DND-41 (cell line): ENCODE measurements around the gene ALS2.
"Not testable (repeated sequence)": the region's sequence is repeated elsewhere in the genome, so short reads cannot be mapped to it uniquely, and the experiment has no call there.

Source experiments
- ATAC-seq: fragments of 200-7000 bp; cut with Tn5 transposase; 3 replicates; pipeline ENCODE4 v1.9.1; 2021; ENCODE audit warnings: low read depth; ENCODE audit not compliant: insufficient read depth
- DNase-seq: peaks from one replicate; pipeline ENCODE4 v3.0.0-alpha.2; 2020
- H2AFZ ChIP-seq: 2 replicates; pipeline ENCODE4 v1.6.0; 2012; ENCODE audit warnings: low read depth, low read length
- H3K27ac ChIP-seq: 2 replicates; pipeline ENCODE4 v1.5.1; 2012; ENCODE audit warnings: low read length, inconsistent platforms
- H3K27me3 ChIP-seq: fragments of 200-600 bp; sonication (generic); 2 replicates; pipeline ENCODE4 v1.6.0; 2012; ENCODE audit warnings: low read length, mild to moderate bottlenecking, inconsistent platforms; ENCODE audit not compliant: insufficient read depth, poor library complexity
- H3K36me3 ChIP-seq: 2 replicates; pipeline ENCODE4 v1.5.1; 2012; ENCODE audit warnings: low read length, inconsistent platforms; ENCODE audit not compliant: insufficient read depth
- H3K4me1 ChIP-seq: 2 replicates; pipeline ENCODE4 v1.5.1; 2012; ENCODE audit warnings: mild to moderate bottlenecking, low read length; ENCODE audit not compliant: insufficient read depth
- H3K4me2 ChIP-seq: 2 replicates; pipeline ENCODE4 v1.6.0; 2012; ENCODE audit warnings: mild to moderate bottlenecking, moderate library complexity, low read length, inconsistent platforms; ENCODE audit not compliant: insufficient read depth
- H3K4me3 ChIP-seq, 2 experiments: fragments of 200-600 bp in 1 of 2; shearing (Covaris generic) in 1 of 2; 2 replicates each; pipeline ENCODE4 v1.5.1; 2012 to 2016; ENCODE audit warnings: inconsistent platforms in 2 of 2, low read length in 2 of 2, mild to moderate bottlenecking in 2 of 2, low read depth in 1 of 2, moderate library complexity in 1 of 2
- H3K79me2 ChIP-seq: 2 replicates; pipeline ENCODE4 v1.6.0; 2012; ENCODE audit warnings: low read length, inconsistent platforms; ENCODE audit not compliant: insufficient read depth
- H3K9ac ChIP-seq: 2 replicates; pipeline ENCODE4 v1.6.0; 2012; ENCODE audit warnings: low read depth, mild to moderate bottlenecking, inconsistent platforms, low read length, moderate library complexity
- H3K9me3 ChIP-seq: 2 replicates; pipeline ENCODE4 v1.5.1; 2012; ENCODE audit warnings: low read length, moderate library complexity, mild to moderate bottlenecking, inconsistent platforms; ENCODE audit not compliant: insufficient read depth, severe bottlenecking
- H4K20me1 ChIP-seq: 2 replicates; pipeline ENCODE4 v1.6.0; 2012; ENCODE audit warnings: low read length; ENCODE audit not compliant: insufficient read depth
- CTCF ChIP-seq: IDR thresholded peaks from 2 replicates; pipeline ENCODE4 v1.5.1; 2012; ENCODE audit warnings: borderline replicate concordance, low read length, moderate library complexity, mild to moderate bottlenecking; ENCODE audit not compliant: poor library complexity, severe bottlenecking; ENCODE audit errors: extremely low read depth
- EZH2 ChIP-seq: IDR thresholded peaks from 3 replicates; pipeline ENCODE4 v1.6.1; 2012; ENCODE audit warnings: borderline replicate concordance, low read depth, mild to moderate bottlenecking, moderate library complexity, low read length, inconsistent platforms; ENCODE audit not compliant: severe bottlenecking

Gene ALS2

DNA sequence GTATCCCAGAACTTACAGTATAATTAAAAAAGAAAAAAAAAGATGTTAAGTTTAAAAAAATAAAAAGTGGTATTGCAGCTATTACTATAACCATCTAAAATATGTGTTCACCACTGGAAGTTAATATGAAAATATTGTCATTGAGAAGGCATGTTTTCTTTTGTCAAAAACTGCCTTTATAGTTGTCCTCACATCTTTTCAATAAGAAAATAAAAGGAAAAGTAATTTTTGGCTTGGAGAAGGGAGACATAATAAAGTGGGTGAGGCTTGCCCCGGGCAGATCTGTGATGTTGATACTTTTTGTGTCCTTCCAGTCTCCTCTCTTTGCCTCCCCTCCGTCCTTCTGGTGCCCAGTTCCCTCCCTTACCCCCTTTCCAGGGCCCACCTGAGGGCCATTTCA is 107.2 kb downstream of the ALS2 start:
- Histone ChIP-seq H3K79me2 (no peaks in the 10 kb centered on the region), H4K20me1 (no peaks in the 10 kb centered on the region), H3K27me3 (peaks cover 11% of the 10 kb centered on the region), H3K9me3 (no peaks in the 10 kb centered on the region), H3K27ac (no peak overlapping the region), H3K4me3 (no peak overlapping the region), H3K36me3 (no peaks in the 10 kb centered on the region), H3K4me2 (no peak overlapping the region), H2AFZ (no peak overlapping the region), H3K9ac (no peak overlapping the region), H3K4me1 (no peaks in the 10 kb centered on the region)
- DNase-seq (no peak), ATAC-seq (no peak)
- TF ChIP-seq EZH2 = no peak
- TF ChIP-seq CTCF = no peak

DNA sequence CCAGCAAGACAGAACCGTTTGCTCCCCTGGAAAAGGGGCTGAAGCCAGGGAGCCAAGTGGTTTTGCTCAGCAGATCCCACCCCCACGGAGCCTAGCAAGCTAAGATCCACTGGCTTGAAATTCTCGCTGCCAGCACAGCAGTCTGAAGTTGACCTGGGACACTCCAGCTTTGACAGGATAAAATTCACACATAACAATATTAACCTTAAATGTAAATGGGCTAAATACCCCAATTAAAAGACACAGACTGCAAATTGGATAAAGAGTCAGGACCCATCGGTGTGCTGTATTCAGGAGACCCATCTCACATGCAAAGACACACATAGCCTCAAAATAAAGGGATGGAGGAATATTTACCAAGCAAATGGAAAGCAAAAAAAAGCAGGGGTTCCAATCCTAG is 109.5 kb downstream of the ALS2 start:
- not testable (repeated sequence) for H3K79me2 ChIP-seq, H3K36me3 ChIP-seq, H2AFZ ChIP-seq, H3K9me3 ChIP-seq, H3K9ac ChIP-seq, DNase-seq, H3K4me2 ChIP-seq, H4K20me1 ChIP-seq, H3K4me1 ChIP-seq, H3K27ac ChIP-seq, H3K4me3 ChIP-seq, ATAC-seq
- peaks cover 11% of the 10 kb centered on the region for H3K27me3 ChIP-seq

DNA sequence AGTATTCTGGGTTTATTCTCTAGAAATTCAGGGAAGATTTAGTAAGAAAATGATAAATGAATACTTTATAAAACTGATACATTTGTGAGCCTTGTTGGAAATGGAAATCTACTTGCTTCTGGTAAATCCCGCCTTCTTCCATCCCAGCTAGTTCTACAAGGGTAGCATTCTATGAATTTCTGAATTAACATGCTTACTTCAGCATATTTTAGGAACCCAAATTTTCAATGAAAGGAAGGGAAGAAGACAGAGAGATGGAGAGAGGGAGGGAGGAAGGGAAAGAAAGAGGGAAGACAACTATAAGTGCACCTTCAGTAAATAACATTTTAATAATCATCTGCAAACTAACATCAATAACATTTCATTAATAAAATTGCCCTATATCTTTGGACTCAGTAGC is 110.9 kb downstream of the ALS2 start:
- no peaks in the 10 kb centered on the region for H3K36me3 ChIP-seq
- H3K27me3 ChIP-seq = peaks cover 10% of the 10 kb centered on the region
- ATAC-seq (no peak), DNase-seq (no peak)
- TF ChIP-seq CTCF = no peak
- TF ChIP-seq EZH2 = no peak
- no peaks in the 10 kb centered on the region for H3K79me2 ChIP-seq
- no peaks in the 10 kb centered on the region for H3K9me3 ChIP-seq
- H2AFZ ChIP-seq = no peak overlapping the region
- no peaks in the 10 kb centered on the region for H3K4me1 ChIP-seq
- H3K9ac ChIP-seq = no peak overlapping the region
- no peak overlapping the region for H3K4me2 ChIP-seq
- no peak overlapping the region for H3K27ac ChIP-seq
- no peak overlapping the region for H3K4me3 ChIP-seq
- no peaks in the 10 kb centered on the region for H4K20me1 ChIP-seq

GRCh38 chr2:201668402-201668910 is 112.3 kb downstream of the ALS2 start:
- Histone ChIP-seq H3K27ac (no peak overlapping the region), H3K9ac (no peak overlapping the region), H3K27me3 (no peaks in the 10 kb centered on the region), H2AFZ (no peak overlapping the region), H3K4me3 (no peak overlapping the region), H3K4me1 (no peaks in the 10 kb centered on the region), H3K36me3 (no peaks in the 10 kb centered on the region), H4K20me1 (no peaks in the 10 kb centered on the region), H3K4me2 (no peak overlapping the region), H3K9me3 (no peaks in the 10 kb centered on the region), H3K79me2 (no peaks in the 10 kb centered on the region)
- ATAC-seq (no peak), DNase-seq (no peak)
- TF ChIP-seq CTCF (no peak), EZH2 (no peak)
